Lower leg skin (tissue), 4 donors: ENCODE measurements around the gene STAT4. TPM values are rescaled to one million over a fixed set of nuclear protein-coding genes. Genes with fewer than 3 reads are reported as not detected.

ENCODE experiments used
- DNase-seq, 2 donors: peaks; one replicate each; pipeline ENCODE4 v3.0.0-alpha.2; 2019; ENCODE audit warnings: low spot score in 2 of 2
- H3K4me3 ChIP-seq: fragments of 200-600 bp; sonication (generic); 2 replicates; pipeline ENCODE4 v1.5.1; 2017; ENCODE audit warnings: mild to moderate bottlenecking, low read depth; ENCODE audit not compliant: poor library complexity, severe bottlenecking
- POLR2A ChIP-seq, 2 donors: fragments of 450-650 bp; IDR thresholded peaks; one replicate each; pipeline ENCODE4 v1.6.1; 2016 to 2017; ENCODE audit warnings: antibody characterized with exemption in 2 of 2, mild to moderate bottlenecking in 1 of 2, moderate library complexity in 1 of 2
- WGBS, 2 donors: methylation state at CpG; one replicate each; pipeline ENCODE4 v1.1.5; 2018; 5-methylcytosine and 5-hydroxymethylcytosine counted together
- intact Hi-C: fragments of 100-400 bp; cut with DNase I; formaldehyde crosslinking; loops from one replicate; pipeline ENCODE4 v1.15.0; 2023; ENCODE audit warnings: low total_unique reads
- total RNA-seq, 4 donors: library from RNA; depleted of rRNA; stranded (reverse); fragments of >200 nt; gene quantifications; one replicate each; pipeline ENCODE4 v1.1.0, GENCODE V29; 2016
- TF ChIP-seq, protein P1 (sequence below), 3 donors: fragments of 450-650 bp; IDR thresholded peaks; one replicate each; pipeline ENCODE4 v1.5.1; 2016; ENCODE audit warnings: antibody characterized with exemption in 3 of 3, mild to moderate bottlenecking in 3 of 3, moderate library complexity in 2 of 3

Gene STAT4
- total RNA-seq, 4 donors from 2014 or later = 0.46 to 4.3 (median 1.3) TPM

DNA sequence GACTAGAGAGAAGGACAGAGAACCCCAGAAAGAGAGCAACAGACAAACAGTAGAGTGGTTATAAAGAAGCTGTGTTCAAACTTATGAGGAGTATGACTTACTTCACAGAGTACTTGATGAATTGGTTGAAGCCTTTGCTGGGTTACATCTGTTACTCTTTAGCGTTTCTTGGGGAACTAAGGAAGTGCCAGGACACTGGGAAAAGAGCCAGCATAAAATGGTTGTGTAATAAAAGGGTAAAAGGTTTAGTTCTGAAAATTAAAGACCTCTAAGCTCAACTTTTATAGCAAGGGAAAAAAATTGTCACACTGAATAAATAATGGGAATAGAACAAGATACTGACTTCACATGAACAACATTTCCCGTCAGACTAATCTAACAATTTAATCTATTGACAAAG lies 17.0 kb upstream of the STAT4 start:
- peak in 1 of 2 donors; percentile 50 for DNase-seq
- intact Hi-C loops = loop anchor here (5.0 kb wide), 1 partner anchor 355 kb away; no protein-coding TSS in a partner anchor
- TF ChIP-seq POLR2A (IDR thresholded peaks at IDR 0.05) = no peak
- TF ChIP-seq, protein P1, sequence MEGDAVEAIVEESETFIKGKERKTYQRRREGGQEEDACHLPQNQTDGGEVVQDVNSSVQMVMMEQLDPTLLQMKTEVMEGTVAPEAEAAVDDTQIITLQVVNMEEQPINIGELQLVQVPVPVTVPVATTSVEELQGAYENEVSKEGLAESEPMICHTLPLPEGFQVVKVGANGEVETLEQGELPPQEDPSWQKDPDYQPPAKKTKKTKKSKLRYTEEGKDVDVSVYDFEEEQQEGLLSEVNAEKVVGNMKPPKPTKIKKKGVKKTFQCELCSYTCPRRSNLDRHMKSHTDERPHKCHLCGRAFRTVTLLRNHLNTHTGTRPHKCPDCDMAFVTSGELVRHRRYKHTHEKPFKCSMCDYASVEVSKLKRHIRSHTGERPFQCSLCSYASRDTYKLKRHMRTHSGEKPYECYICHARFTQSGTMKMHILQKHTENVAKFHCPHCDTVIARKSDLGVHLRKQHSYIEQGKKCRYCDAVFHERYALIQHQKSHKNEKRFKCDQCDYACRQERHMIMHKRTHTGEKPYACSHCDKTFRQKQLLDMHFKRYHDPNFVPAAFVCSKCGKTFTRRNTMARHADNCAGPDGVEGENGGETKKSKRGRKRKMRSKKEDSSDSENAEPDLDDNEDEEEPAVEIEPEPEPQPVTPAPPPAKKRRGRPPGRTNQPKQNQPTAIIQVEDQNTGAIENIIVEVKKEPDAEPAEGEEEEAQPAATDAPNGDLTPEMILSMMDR (IDR thresholded peaks at IDR 0.05) = no peak
- H3K4me3 ChIP-seq = no peak overlapping the region
- WGBS, 2 donors = 32 to 34% methylated on average over 2 of the region's 2 CpGs

DNA sequence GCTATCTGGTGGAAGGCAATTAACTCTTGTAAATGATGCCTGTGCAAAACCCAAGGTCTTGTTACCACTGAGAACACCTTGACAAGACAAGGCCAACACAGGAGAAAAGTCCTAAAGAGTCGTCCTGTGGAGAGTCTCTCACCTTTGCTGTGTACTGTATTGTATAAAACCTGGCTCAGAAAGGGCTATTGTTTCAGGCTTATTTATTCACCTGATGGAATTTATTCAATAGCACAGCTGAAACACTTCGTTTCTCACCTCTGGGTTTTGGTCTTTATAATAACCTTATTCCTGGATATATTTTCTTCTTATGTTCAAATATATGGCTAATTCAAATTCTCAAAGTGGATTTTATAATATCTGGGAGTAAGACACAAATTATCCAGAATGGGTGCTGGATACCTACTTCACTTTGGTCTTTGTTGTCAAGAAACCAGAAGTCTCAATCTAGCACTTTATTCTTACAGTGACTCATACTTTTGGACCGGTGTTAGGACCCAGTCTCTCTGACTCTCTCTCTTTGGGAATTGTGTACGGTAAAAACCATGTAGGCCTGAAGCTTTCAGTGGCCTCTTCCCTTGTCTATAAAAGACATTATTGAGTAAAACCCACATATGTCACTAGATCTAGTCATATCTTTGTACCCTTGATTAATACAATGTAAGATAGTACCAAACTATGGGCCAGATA lies 16.1 kb upstream of the STAT4 start:
- intact Hi-C loops = loop anchor here (5.0 kb wide), 1 partner anchor 355 kb away; no protein-coding TSS in a partner anchor
- H3K4me3 ChIP-seq = no peak overlapping the region
- TF ChIP-seq, protein P1 (IDR thresholded peaks at IDR 0.05) = no peak
- TF ChIP-seq POLR2A (IDR thresholded peaks at IDR 0.05) = no peak
- 65 to 67% methylated on average over 4 of the region's 4 CpGs for WGBS, 2 donors
- DNase-seq = no peak

DNA sequence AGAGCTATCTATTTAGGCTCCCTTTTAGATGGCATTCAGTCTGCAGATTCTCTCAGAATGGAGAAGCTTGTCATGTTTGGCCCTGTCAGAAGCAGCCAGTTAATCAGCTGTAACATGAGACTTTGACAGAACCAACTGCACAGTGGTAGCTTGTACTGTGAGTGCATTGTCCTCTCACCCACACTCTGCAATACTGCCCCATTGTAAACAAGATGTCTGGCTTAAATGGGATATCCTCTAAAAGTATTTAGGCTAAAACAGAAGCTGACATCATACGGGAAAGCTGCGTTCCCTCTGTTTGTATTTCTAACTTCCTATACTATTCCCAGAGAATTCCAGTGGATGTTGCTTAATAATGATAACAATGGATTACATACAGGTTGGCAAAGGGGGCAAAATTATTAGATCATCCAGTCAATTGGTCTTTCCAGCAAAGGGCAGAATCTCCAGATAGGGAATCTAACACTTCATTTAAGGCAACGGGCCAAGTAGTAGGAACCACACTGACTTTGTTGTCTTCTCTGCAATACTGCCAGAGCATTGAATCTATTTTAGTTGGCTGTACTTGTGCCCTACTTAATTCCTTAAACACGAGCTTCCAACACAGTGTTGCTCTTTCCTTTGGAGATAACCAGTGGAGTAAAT lies 15.4 kb upstream of the STAT4 start:
- TF ChIP-seq POLR2A (IDR thresholded peaks at IDR 0.05) = no peak
- TF ChIP-seq, protein P1 (IDR thresholded peaks at IDR 0.05) = no peak
- 45 to 52% methylated on average over 4 of the region's 4 CpGs for WGBS, 2 donors
- DNase-seq = no peak
- intact Hi-C loops = loop anchor here (5.0 kb wide), 1 partner anchor 356 kb away; no protein-coding TSS in a partner anchor
- H3K4me3 ChIP-seq = no peak overlapping the region

DNA sequence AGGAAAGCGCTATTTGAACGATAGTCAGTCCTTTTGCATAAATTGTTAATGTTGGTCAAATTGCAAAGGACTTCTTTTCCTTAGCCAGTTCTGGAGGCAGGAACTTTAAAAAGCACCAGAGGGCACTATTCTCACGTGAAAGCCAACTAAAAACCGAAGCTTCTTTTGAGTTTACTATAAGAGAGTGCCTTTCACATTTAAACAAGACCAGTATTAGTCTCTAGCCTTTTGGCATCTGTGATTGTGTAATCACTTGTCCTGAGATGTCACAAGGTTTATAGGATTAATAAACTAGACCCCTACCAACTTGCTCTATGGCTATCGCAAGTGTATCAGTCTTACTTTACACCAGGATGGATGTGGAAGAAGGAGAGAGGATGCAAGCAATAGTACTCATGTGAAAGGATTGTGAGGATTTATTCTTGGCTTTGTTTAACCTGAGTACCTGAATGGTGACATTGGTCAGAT lies 14.4 kb upstream of the STAT4 start:
- intact Hi-C loops = loop anchor here (5.0 kb wide), 1 partner anchor 357 kb away; no protein-coding TSS in a partner anchor
- DNase-seq = no peak
- 19 to 22% methylated on average over 5 of the region's 5 CpGs for WGBS, 2 donors
- TF ChIP-seq, protein P1 (IDR thresholded peaks at IDR 0.05) = no peak
- no peak for TF ChIP-seq POLR2A (IDR thresholded peaks at IDR 0.05)
- no peak overlapping the region for H3K4me3 ChIP-seq

DNA sequence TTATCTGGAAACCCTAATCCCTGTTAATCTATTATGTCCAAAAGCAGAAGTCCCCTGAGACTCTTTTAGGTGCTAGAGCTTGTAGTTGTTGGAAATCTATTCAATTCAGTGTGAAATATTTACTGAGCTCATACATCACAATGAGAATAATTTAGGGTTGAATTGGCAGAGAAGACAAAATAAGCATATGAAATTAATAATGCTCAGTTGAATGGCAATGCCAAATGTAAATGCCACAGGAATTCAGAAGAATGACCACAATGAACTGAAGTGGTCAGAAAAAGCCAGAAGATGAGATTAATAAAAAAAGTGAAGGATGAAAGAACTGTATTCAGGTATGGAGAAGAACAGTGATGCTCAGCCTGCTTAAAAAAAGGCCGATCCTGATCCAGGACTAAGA lies 8.0 kb upstream of the STAT4 start:
- TF ChIP-seq, protein P1 (IDR thresholded peaks at IDR 0.05) = no peak
- TF ChIP-seq POLR2A (IDR thresholded peaks at IDR 0.05) = no peak
- 79 to 89% methylated on average over 1 of the region's 1 CpG for WGBS, 2 donors
- intact Hi-C loops = loop anchor here (10.0 kb wide), 1 partner anchor 94 kb away; no protein-coding TSS in a partner anchor
- DNase-seq = no peak
- no peak overlapping the region for H3K4me3 ChIP-seq
